Measurements from ENCODE around the gene FUBP1. TPM values are rescaled to one million over a fixed set of nuclear protein-coding genes. Genes with fewer than 3 reads are reported as not detected.
"Not testable (repeated sequence)": the region's sequence is repeated elsewhere in the genome, so short reads cannot be mapped to it uniquely, and the experiment has no call there.

Gene FUBP1
- total and polyA plus RNA-seq, 3 donors from 2014 or later, result 83.7 to 160 (median 141) TPM

- intact Hi-C loops (cut with DNase I; ENCODE audit: low total_unique reads), result no loop called here
- TF ChIP-seq CTCF (IDR thresholded peaks at IDR 0.05) (no peak), POLR2A (IDR thresholded peaks at IDR 0.05) (no peak)
- Histone ChIP-seq H3K27me3 (no peaks in the 10 kb centered on the region), H3K4me3 (no peak overlapping the region), H3K4me1 (no peaks in the 10 kb centered on the region), H3K9me3 (no peaks in the 10 kb centered on the region), H3K36me3 (ENCODE audit: low read depth, missing control alignments) (no peaks in the 10 kb centered on the region), H3K27ac (no peak overlapping the region)
- 92 to 94% methylated on average over 4 of the region's 4 CpGs for WGBS, 2 donors
- DNase-seq, result no peak
These were observed 51.5 kb downstream of the FUBP1 start for GRCh38 chr1:77927414-77927813.

- no peak overlapping the region for H3K27ac ChIP-seq
- no peaks in the 10 kb centered on the region for H3K4me1 ChIP-seq
- H3K4me3 ChIP-seq, result no peak overlapping the region
- no peaks in the 10 kb centered on the region for H3K9me3 ChIP-seq
- H3K36me3 ChIP-seq (ENCODE audit: low read depth, missing control alignments), result no peaks in the 10 kb centered on the region
- no peaks in the 10 kb centered on the region for H3K27me3 ChIP-seq
- WGBS, 2 donors, result 71 to 74% methylated on average over 13 of the region's 13 CpGs
- TF ChIP-seq POLR2A (IDR thresholded peaks at IDR 0.05), result no peak
- no peak for TF ChIP-seq CTCF (IDR thresholded peaks at IDR 0.05)
- DNase-seq, result no peak
- intact Hi-C loops (cut with DNase I; ENCODE audit: low total_unique reads), result no loop called here
These were observed 52.1 kb downstream of the FUBP1 start for GRCh38 chr1:77926561-77927357.

- no peak for DNase-seq
- Histone ChIP-seq H3K4me3 (no peak overlapping the region), H3K27me3 (no peaks in the 10 kb centered on the region), H3K9me3 (no peaks in the 10 kb centered on the region), H3K27ac (no peak overlapping the region), H3K36me3 (ENCODE audit: low read depth, missing control alignments) (no peaks in the 10 kb centered on the region), H3K4me1 (no peaks in the 10 kb centered on the region)
- WGBS, 2 donors, result 83 to 92% methylated on average over 2 of the region's 2 CpGs
- intact Hi-C loops (cut with DNase I; ENCODE audit: low total_unique reads), result no loop called here
- TF ChIP-seq POLR2A (IDR thresholded peaks at IDR 0.05) (no peak), CTCF (IDR thresholded peaks at IDR 0.05) (no peak)
These were observed 52.9 kb downstream of the FUBP1 start for GRCh38 chr1:77925956-77926355.

GRCh38 chr1:77925518-77925917 lies 53.4 kb downstream of the FUBP1 start:
- no peaks in the 10 kb centered on the region for H3K36me3 ChIP-seq (ENCODE audit: low read depth, missing control alignments)
- H3K27ac ChIP-seq, result no peak overlapping the region
- H3K4me1 ChIP-seq, result no peaks in the 10 kb centered on the region
- no peak overlapping the region for H3K4me3 ChIP-seq
- no peaks in the 10 kb centered on the region for H3K27me3 ChIP-seq
- no peak for DNase-seq
- H3K9me3 ChIP-seq, result no peaks in the 10 kb centered on the region
- intact Hi-C loops (cut with DNase I; ENCODE audit: low total_unique reads), result no loop called here
- no peak for TF ChIP-seq POLR2A (IDR thresholded peaks at IDR 0.05)
- TF ChIP-seq CTCF (IDR thresholded peaks at IDR 0.05), result no peak
- WGBS, 2 donors, result 74 to 77% methylated on average over 1 of the region's 1 CpG

- intact Hi-C loops (cut with DNase I; ENCODE audit: low total_unique reads); H3K27me3 ChIP-seq; H3K27ac ChIP-seq; H3K36me3 ChIP-seq (ENCODE audit: low read depth, missing control alignments); H3K4me1 ChIP-seq; DNase-seq; H3K4me3 ChIP-seq; H3K9me3 ChIP-seq: not testable (repeated sequence)
- 86 to 91% methylated on average over 5 of the region's 5 CpGs for WGBS, 2 donors
These were observed 60.0 kb downstream of the FUBP1 start for GRCh38 chr1:77918918-77919317.
